Measurements from ENCODE around the gene PRKCH.

The PRKCH gene

GRCh38 chr14:61593330-61593729 is 272.0 kb downstream of the PRKCH start:
- Mint-ChIP-seq H3K27ac (no peak overlapping the region), H3K27me3 (ENCODE audit: low read depth, poor library complexity) (peaks cover 18% of the 10 kb centered on the region), H3K4me1 (peaks cover 32% of the 10 kb centered on the region), H3K36me3 (ENCODE audit: low read depth) (no peaks in the 10 kb centered on the region), H3K9me3 (peaks cover 6% of the 10 kb centered on the region), H3K4me3 (no peak overlapping the region)
- DNase-seq = no peak
- TF ChIP-seq CTCF (IDR thresholded peaks at IDR 0.05) = no peak

DNA sequence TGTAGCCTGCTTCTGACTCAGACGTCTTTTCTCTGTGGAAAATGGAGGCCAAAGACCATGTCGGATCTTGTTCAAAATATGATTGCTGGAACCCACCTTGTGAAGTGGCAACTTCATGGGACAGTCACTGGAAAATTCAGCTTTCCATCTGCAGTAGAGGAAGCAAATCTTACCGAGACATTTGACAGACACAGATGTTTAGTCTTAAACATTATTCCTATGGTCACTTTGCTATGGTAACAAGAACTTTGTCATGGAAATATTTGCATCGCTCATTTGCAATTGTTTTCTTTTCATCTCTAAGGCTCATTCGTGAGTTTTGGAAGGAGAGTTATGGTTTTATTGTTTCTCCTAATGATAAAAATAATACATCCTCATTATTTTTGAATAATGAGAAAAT is 275.6 kb downstream of the PRKCH start:
- peaks cover 15% of the 10 kb centered on the region for H3K27me3 Mint-ChIP-seq (ENCODE audit: low read depth, poor library complexity)
- DNase-seq = no peak
- H3K36me3 Mint-ChIP-seq (ENCODE audit: low read depth) = no peaks in the 10 kb centered on the region
- TF ChIP-seq CTCF (IDR thresholded peaks at IDR 0.05) = no peak
- no peak overlapping the region for H3K27ac Mint-ChIP-seq
- H3K9me3 Mint-ChIP-seq = peaks cover 6% of the 10 kb centered on the region
- peaks cover 25% of the 10 kb centered on the region for H3K4me1 Mint-ChIP-seq
- H3K4me3 Mint-ChIP-seq = no peak overlapping the region

DNA sequence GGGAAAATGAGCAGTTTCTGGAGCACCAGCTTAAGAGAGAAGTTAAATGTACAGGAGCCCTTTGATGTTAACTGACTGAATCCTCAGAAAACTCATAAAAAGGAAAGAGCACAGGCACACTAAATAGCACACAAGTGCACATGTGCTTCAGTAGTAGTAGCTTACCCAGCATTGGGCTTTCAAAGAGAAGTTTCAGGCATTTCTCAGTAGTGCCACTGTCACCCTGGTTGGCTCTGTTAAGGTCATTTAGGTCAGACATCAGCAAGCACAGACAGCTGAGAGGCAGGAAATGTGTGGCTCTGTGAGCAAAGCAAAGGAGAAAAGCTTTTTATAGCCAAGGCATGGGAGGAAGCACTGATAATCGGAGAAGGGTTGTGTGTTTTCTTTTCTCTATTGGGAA is 277.6 kb downstream of the PRKCH start:
- no peak for TF ChIP-seq CTCF (IDR thresholded peaks at IDR 0.05)
- H3K4me3 Mint-ChIP-seq = no peak overlapping the region
- peaks cover 39% of the 10 kb centered on the region for H3K4me1 Mint-ChIP-seq
- H3K9me3 Mint-ChIP-seq = no peaks in the 10 kb centered on the region
- peak overlapping the region; percentile 81 for H3K27ac Mint-ChIP-seq
- no peaks in the 10 kb centered on the region for H3K36me3 Mint-ChIP-seq (ENCODE audit: low read depth)
- peaks cover 8% of the 10 kb centered on the region for H3K27me3 Mint-ChIP-seq (ENCODE audit: low read depth, poor library complexity)
- DNase-seq = no peak

DNA sequence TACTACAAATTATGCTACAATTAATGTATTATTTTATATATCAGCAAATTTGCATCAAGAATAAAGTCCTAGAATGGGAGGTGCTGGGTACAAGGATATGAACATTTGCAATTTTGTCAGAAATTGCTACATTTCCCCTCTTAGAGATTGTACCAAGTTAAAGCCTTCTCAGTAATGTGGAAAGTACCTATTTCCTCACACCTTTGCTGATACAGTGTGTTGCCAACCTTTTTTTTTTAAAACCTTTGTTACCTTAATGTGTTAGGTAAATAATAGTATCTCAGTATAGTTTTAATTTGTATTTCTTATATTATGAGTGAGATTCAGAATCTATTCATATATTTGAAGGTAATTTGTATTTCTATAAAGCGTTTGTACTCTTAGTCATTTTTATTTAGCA is 278.6 kb downstream of the PRKCH start:
- DNase-seq = no peak
- no peak for TF ChIP-seq CTCF (IDR thresholded peaks at IDR 0.05)
- Mint-ChIP-seq H3K27ac (no peak overlapping the region), H3K36me3 (ENCODE audit: low read depth) (no peaks in the 10 kb centered on the region), H3K9me3 (no peaks in the 10 kb centered on the region), H3K27me3 (ENCODE audit: low read depth, poor library complexity) (no peaks in the 10 kb centered on the region), H3K4me3 (no peak overlapping the region), H3K4me1 (peaks cover 46% of the 10 kb centered on the region)

All from nephron progenitor cell (in vitro differentiated cells).